ENCODE results near the gene SLC7A7.
"Not testable (repeated sequence)": the region's sequence is repeated elsewhere in the genome, so short reads cannot be mapped to it uniquely, and the experiment has no call there.

Gene SLC7A7

DNA sequence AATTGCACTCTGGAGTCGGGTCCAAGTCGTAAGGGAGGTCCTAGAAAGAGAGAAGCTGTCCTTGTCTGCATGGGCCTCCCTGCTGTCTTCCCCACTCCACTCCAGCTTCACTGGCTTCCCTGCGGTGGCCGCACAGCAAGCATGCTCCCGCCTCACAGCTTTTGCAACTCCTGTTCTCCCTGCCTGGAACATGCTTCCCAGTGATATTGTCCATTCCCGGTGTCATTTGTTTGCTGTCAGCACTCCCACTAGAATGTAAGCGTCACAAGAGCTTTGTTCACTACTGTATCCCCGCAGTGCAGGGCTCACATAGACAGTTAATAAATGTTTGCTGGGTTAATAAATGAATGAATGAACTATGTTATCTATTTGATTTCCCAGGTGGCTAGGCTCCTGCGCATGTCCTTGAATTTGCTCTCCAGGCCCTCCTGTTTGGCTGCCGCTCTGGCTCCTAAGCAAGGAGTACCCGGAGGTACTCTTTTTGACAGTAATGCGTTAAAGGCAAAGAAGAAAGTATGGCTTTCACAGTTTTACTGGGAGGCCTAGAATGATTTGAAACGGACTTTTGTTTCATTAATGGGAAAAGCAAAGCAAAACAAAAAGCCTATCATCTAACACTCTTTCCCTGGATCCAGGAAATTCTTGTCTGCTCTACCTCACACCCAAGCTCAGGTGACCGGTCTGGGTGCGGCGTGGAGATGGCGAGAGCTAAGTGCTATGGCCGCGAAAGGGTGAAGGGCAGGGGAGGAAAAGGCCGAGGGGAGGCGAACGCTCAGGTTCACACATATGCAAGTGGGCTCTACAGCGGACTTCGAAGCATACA lies 6.2 kb upstream of the SLC7A7 start:
- DNase-seq (ENCODE audit: low spot score): no peak

DNA sequence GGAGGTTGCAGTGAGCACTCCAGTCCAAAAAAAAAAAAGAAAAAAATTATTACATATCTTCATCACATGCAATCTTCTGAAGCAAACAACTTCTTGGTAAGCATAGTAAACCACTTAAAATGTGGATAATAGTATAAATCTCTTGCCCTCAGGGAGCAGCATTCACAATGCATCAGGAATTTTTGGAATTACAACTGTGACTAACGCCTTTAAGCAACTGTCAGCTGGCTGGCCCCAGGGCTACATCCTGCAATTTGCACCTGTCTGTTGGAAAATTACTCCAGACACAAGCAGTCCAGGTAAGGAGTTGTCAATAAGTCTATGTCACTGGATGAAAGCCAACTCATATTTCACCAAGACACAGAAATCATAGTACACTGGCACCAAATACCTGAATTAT lies 5.5 kb upstream of the SLC7A7 start:
- no peak for DNase-seq (ENCODE audit: low spot score)

DNA sequence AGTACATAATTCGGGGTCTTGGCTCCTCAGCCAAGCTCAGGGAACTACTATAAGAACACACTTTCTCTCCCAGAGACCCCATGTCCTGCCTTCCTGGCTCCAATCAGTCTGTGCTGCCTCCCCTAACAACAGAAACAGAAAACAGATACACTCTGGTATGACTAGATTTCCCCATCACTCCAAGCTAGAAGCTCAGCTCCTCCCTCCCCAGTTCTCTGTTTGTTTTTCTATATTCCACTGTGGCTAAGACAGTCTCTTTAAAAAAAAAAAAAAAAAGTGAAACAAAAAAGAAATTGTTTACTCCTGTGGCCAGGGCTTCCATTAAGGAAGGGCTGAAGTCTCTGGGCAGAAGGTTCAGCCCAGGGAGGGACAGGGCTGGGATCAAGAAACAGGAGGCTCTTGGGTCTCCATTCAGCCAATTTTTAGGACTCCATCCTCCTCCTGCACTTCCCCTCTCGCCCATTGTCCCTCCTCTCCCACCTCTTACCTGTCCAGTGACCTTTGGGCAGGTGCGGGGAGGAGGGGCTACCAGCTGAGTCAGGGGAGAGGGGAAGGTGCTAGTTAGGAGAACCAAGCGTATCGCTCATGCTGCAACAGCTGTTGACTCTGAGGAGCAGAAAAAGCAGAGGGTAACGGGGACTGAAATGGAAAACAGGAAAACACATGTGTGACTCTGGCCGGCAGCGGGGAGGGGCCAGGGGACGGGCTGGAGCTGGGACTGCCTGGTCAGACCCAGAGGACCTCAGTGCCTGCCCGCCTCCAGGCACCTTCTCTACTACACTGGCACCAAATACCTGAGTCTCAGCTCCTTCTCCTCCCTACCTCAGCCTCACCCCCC lies 4.1 kb upstream of the SLC7A7 start:
- DNase-seq (ENCODE audit: low spot score): no peak

GRCh38 chr14:22814373-22814772 lies 862 bp downstream of the SLC7A7 start:
- no peak for DNase-seq (ENCODE audit: low spot score)

GRCh38 chr14:22813145-22813544 lies 2.1 kb downstream of the SLC7A7 start:
- no peak for DNase-seq (ENCODE audit: low spot score)

- DNase-seq (ENCODE audit: low spot score): no peak
Observed at GRCh38 chr14:22812744-22813143, 2.5 kb downstream of the SLC7A7 start.

GRCh38 chr14:22811722-22812121 lies 3.5 kb downstream of the SLC7A7 start:
- no peak for DNase-seq (ENCODE audit: low spot score)

DNA sequence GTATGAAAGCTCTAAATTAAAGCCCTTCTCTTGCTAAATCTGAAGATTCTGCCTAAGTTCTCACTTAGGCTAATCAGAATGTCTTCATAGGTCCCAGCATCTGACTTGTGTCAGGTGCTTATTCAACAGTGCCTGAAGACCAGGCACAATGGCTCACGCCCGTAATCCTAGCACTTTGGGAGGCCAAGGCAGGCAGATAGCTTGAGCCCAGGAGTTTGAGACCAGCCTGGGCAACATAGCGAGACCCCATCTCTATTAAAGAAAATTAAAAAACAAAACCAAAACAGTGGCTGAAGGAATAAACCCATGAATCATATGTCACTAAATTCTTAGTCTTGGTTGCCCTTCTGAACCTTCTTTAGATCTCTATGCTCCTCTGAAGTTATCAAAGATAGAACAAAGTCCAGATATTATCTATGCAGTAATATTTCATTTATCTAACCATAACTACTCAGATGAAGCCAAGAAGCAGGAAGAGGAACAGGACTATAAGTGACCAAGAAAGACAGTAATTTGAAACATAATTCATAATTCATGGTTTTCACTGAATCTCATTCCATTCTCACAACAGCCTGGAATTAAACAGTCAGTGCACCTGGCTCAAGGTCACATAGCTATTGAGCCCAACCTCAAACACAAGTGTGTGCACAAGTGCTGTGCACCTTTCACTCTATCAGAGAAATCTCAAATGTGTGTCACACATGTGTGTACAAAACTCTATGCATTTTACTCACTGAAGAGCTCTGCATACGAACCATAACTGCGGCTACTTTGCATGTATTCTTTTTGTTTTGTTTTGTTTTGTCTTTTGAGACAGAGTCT lies 6.6 kb downstream of the SLC7A7 start:
- no peak for DNase-seq (ENCODE audit: low spot score)

- DNase-seq (ENCODE audit: low spot score): no peak
Observed at GRCh38 chr14:22807432-22808087, 7.7 kb downstream of the SLC7A7 start.

GRCh38 chr14:22805235-22805634 lies 10.0 kb downstream of the SLC7A7 start:
- not testable (repeated sequence) for DNase-seq (ENCODE audit: low spot score)

GRCh38 chr14:22803687-22803974 lies 11.6 kb downstream of the SLC7A7 start:
- no peak for DNase-seq (ENCODE audit: low spot score)

DNA sequence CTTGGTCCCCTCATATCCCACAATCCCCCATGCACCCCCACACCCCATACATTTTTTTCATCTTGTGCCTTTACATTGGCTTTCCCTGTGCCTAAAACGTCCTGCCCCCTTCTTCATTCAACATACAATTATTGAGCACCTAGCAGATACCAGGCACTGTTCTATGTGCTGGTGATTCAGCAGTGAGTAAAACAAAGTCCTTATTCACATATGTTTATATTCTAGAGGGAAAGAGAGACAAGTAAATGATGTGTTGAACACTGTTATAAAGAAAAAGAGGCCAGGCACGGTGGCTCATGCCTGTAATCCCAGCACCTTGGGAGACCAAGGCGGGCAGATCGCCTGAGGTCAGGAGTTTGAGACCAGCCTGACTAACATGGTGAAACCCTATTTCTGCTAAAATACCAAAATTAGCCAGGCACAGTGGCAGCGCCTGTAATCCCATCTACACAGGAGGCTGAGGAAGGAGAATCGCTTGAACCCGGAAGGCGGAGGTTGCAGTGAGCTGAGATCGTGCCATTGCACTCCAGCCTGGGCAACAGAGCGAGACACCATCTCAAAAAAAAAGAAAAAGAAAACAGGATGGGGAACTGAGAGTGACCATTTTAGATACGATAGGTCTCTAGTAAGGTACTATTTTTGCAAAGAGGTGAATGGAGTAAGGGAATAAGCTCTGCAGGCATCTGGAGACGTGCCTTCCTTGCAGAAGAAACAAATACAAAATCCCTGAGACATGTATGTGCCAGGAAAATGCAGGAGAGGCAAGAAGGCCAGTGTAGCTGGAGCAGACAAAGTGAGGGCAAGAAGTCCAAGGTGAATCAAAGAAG lies 12.2 kb downstream of the SLC7A7 start:
- no peak for DNase-seq (ENCODE audit: low spot score)

GRCh38 chr14:22801716-22802115 lies 13.5 kb downstream of the SLC7A7 start:
- no peak for DNase-seq (ENCODE audit: low spot score)

DNA sequence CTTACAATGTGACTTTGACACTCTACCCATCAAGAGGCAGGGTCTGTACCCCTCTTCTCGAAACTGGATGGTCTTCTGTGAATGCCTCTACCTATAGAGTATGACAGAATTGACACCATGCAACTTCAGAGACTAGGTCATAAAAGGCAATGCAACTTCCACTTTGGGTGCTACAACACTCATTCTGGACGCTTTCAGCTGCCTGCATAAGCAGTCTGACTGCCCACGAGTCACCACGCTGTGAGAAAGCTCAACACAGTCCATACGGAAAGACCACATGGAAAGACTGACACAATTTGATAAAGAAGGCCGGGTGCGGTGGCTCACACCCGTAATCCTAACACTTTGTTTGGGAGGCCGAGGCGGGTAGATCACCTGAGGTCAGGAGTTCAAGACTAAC lies 14.9 kb downstream of the SLC7A7 start:
- DNase-seq (ENCODE audit: low spot score): no peak

DNA sequence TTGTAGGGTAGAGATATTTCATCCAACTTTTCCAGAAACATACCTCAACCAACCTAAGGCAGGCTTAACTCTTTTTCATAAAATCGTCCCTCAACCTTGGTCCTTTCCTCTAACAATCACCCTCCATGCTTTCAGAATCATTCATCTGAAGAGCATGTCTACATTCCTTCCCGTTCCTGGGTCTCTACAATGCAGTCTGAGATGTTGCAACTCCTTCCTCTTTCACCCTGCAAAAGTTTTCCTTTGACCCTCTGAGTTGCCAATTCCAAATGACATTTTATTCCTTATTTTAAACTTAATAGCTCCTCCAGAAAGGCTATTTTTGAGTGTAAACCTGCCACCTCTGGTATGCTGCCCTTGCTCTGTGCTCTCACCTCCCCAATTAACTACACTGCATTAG lies 16.7 kb downstream of the SLC7A7 start:
- DNase-seq (ENCODE audit: low spot score): no peak

DNA sequence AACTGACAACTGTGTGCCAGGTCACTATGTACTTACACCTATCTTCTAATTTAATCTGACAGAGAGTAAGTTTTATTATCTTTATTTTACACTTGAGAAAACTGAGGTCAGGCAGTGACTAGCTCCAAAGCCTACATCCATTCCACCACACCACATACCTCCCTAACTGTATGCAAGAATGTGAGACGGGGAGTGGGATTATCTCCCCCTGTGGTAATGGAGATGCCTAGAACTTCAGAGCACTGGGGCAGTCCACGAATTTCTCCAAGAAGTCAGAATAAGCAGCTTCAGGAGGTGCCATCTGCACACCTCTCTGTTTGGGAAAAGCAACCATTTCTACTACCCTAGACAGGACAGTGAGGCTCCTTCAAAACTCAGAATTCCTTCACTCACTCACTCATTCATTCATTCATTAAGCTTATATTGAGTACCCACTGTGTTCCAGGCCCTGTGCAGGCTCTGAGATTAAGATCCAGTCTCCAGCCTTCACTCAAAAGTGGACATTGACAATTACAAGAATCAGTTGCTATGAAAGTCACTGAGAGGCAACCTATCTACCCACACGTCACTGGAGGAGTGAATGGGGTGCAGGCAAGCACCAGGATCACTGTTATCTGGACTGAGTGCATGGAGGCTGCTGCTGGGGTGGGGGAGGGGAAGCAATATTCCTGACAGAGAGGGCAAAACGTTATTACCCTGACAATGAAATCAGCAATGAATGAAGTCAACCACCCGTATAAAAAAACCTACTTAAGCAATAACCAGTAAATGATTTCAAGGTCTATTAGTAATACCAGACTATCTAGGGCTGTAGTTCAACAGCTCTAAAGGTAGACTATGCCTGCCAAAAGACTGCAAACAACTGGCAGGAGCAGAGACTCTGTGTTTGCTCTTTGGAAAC lies 18.0 kb downstream of the SLC7A7 start:
- DNase-seq (ENCODE audit: low spot score): no peak

- no peak for DNase-seq (ENCODE audit: low spot score)
Observed at GRCh38 chr14:22796087-22796707, 19.0 kb downstream of the SLC7A7 start.

GRCh38 chr14:22794551-22794951 lies 20.7 kb downstream of the SLC7A7 start:
- no peak for DNase-seq (ENCODE audit: low spot score)

DNA sequence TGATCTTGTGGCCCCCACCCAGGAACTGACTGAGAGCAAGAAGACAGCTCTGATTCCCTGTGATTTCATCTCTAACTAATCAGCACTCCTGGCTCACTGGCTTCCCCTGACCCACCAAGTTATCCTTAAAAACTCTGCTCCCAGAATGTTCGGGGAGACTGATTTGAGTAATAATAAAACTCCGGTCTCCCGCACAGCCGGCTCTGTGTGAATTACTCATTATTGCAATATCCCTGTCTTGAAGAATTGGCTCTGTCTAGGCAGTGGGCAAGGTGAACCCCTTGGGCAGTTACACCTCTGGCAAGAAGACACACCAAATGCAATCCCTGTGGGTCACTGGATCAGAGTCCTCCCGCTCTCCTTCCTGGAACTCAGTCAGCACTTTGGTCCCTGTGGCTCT lies 21.3 kb downstream of the SLC7A7 start:
- no peak for DNase-seq (ENCODE audit: low spot score)

- not testable (repeated sequence) for DNase-seq (ENCODE audit: low spot score)
Observed at GRCh38 chr14:22793550-22793949, 21.7 kb downstream of the SLC7A7 start.
